IPS-18c (cell line): ENCODE results near the gene CDHR3.

Experiments
- H3K4me3 ChIP-seq: 2 replicates; pipeline ENCODE4 v1.7.0; 2013; ENCODE audit warnings: low read depth, mild to moderate bottlenecking, low read length, moderate library complexity; ENCODE audit not compliant: insufficient read depth
- H3K9me3 ChIP-seq: one replicate; pipeline ENCODE4 v1.6.1; 2013; ENCODE audit warnings: mild to moderate bottlenecking, low read length, moderate library complexity; ENCODE audit not compliant: control insufficient read depth, insufficient read depth

CDHR3 gene

GRCh38 chr7:106010866-106011265, 47.8 kb downstream of the CDHR3 start:
- H3K4me3 ChIP-seq: no peak overlapping the region
- H3K9me3 ChIP-seq: peaks cover 7% of the 10 kb centered on the region

GRCh38 chr7:106012184-106012583, 49.1 kb downstream of the CDHR3 start:
- peaks cover 6% of the 10 kb centered on the region for H3K9me3 ChIP-seq
- no peak overlapping the region for H3K4me3 ChIP-seq

- Histone ChIP-seq H3K9me3 (peaks cover 5% of the 10 kb centered on the region), H3K4me3 (no peak overlapping the region)
Measured at GRCh38 chr7:106012935-106013439, 49.9 kb downstream of the CDHR3 start.

GRCh38 chr7:106015381-106016218, 52.5 kb downstream of the CDHR3 start:
- Histone ChIP-seq H3K9me3 (no peaks in the 10 kb centered on the region), H3K4me3 (no peak overlapping the region)

GRCh38 chr7:106016331-106016730, 53.3 kb downstream of the CDHR3 start:
- Histone ChIP-seq H3K4me3 (no peak overlapping the region), H3K9me3 (no peaks in the 10 kb centered on the region)

- Histone ChIP-seq H3K4me3 (no peak overlapping the region), H3K9me3 (no peaks in the 10 kb centered on the region)
Measured at GRCh38 chr7:106017657-106018056, 54.6 kb downstream of the CDHR3 start.

- Histone ChIP-seq H3K4me3 (no peak overlapping the region), H3K9me3 (no peaks in the 10 kb centered on the region)
Measured at GRCh38 chr7:106018566-106019469, 55.8 kb downstream of the CDHR3 start.

GRCh38 chr7:106019470-106019820, 56.4 kb downstream of the CDHR3 start:
- Histone ChIP-seq H3K4me3 (no peak overlapping the region), H3K9me3 (no peaks in the 10 kb centered on the region)

- Histone ChIP-seq H3K9me3 (no peaks in the 10 kb centered on the region), H3K4me3 (no peak overlapping the region)
Measured at GRCh38 chr7:106021151-106022067, 58.3 kb downstream of the CDHR3 start.

GRCh38 chr7:106022193-106022821, 59.2 kb downstream of the CDHR3 start:
- H3K4me3 ChIP-seq: no peak overlapping the region

GRCh38 chr7:106023369-106024322, 60.6 kb downstream of the CDHR3 start:
- Histone ChIP-seq H3K4me3 (no peak overlapping the region), H3K9me3 (no peaks in the 10 kb centered on the region)

More at GRCh38 chr7:106022193-106022821, 59.2 kb downstream of the CDHR3 start:
- no peaks in the 10 kb centered on the region for H3K9me3 ChIP-seq

- no peak overlapping the region for H3K4me3 ChIP-seq
- H3K9me3 ChIP-seq: no peaks in the 10 kb centered on the region
Measured at GRCh38 chr7:106026101-106026500, 63.0 kb downstream of the CDHR3 start.

- H3K4me3 ChIP-seq: no peak overlapping the region
- no peaks in the 10 kb centered on the region for H3K9me3 ChIP-seq
Measured at GRCh38 chr7:106029451-106029850, 66.4 kb downstream of the CDHR3 start.

GRCh38 chr7:106029941-106030340, 66.9 kb downstream of the CDHR3 start:
- H3K4me3 ChIP-seq: no peak overlapping the region
- no peaks in the 10 kb centered on the region for H3K9me3 ChIP-seq

- H3K4me3 ChIP-seq: no peak overlapping the region
Measured at GRCh38 chr7:106031300-106032035, 68.4 kb downstream of the CDHR3 start.

More at GRCh38 chr7:106031300-106032035, 68.4 kb downstream of the CDHR3 start:
- no peaks in the 10 kb centered on the region for H3K9me3 ChIP-seq
